OCI-LY3 (cell line): ENCODE data around the gene TEDC1.

Experiments
- EZH2phosphoT487 ChIP-seq: fragments of 200-600 bp; shearing (Covaris generic); IDR thresholded peaks from 2 replicates; pipeline ENCODE4 v1.6.1; 2018; ENCODE audit warnings: antibody characterized with exemption, mixed run types, low read depth
- TF ChIP-seq, protein P1 (sequence below): fragments of 200-600, 300-600 bp; sonication (generic); IDR thresholded peaks from 2 replicates; pipeline ENCODE4 v1.5.1; 2014; ENCODE audit warnings: antibody characterized with exemption, low read length, low read depth

DNA sequence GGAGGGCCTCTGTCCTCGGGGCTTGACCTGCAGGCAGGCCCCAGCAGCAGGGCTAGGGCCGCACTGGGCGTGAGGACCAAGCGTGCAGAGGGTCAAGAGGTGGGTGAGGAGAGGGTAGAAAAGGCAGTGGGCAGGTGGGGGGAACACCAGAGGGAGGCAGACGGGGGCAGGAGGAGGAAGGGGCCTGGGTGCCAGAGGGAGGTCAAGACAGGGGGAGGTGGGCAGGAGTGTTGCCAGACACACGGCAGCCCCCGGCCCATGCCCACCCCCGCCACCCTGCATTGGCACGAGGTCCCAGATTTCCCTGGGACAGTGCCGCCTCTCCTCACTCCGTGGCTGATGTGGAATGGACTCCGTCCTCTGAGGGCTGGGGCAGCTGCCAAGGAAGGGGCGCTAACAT, 43.5 kb downstream of the TEDC1 start:
- TF ChIP-seq, protein P1, sequence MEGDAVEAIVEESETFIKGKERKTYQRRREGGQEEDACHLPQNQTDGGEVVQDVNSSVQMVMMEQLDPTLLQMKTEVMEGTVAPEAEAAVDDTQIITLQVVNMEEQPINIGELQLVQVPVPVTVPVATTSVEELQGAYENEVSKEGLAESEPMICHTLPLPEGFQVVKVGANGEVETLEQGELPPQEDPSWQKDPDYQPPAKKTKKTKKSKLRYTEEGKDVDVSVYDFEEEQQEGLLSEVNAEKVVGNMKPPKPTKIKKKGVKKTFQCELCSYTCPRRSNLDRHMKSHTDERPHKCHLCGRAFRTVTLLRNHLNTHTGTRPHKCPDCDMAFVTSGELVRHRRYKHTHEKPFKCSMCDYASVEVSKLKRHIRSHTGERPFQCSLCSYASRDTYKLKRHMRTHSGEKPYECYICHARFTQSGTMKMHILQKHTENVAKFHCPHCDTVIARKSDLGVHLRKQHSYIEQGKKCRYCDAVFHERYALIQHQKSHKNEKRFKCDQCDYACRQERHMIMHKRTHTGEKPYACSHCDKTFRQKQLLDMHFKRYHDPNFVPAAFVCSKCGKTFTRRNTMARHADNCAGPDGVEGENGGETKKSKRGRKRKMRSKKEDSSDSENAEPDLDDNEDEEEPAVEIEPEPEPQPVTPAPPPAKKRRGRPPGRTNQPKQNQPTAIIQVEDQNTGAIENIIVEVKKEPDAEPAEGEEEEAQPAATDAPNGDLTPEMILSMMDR, result no peak
- TF ChIP-seq EZH2phosphoT487, result no peak
